Thyroid gland (tissue), 4 donors: ENCODE results near the gene API5. TPM values are rescaled to one million over a fixed set of nuclear protein-coding genes. Genes with fewer than 3 reads are reported as not detected.

Source experiments
- DNase-seq, 2 donors: peaks; one replicate each; pipeline ENCODE4 v3.0.0-alpha.2; 2019
- H3K27ac ChIP-seq, 3 donors: fragments of 200-600 bp; sonication (generic); 1 replicate in 2 of 3; 2 replicates in 1 of 3; pipeline ENCODE4 v1.5.1; 2016 to 2019; ENCODE audit warnings: mild to moderate bottlenecking in 1 of 3, moderate library complexity in 1 of 3
- H3K27me3 ChIP-seq: fragments of 200-600 bp; sonication (generic); one replicate; pipeline ENCODE4 v1.5.1; 2019
- H3K36me3 ChIP-seq, 2 donors: fragments of 200-600 bp; sonication (generic); one replicate each; pipeline ENCODE4 v1.5.1; 2016 to 2019
- H3K4me1 ChIP-seq, 2 donors: fragments of 200-600 bp; sonication (generic); one replicate each; pipeline ENCODE4 v1.5.1; 2017 to 2019
- H3K4me3 ChIP-seq, 3 donors: fragments of 200-600 bp; sonication (generic); replicated peaks in 1 of 3; 1 replicate in 2 of 3; 2 replicates in 1 of 3; pipeline ENCODE4 v1.5.1; 2016; ENCODE audit warnings: mild to moderate bottlenecking in 1 of 3
- H3K9me3 ChIP-seq: fragments of 200-600 bp; sonication (generic); one replicate; pipeline ENCODE4 v1.5.1; 2017
- CTCF ChIP-seq, 6 experiments: fragments of 200-600 bp in 3 of 6; fragments of 450-650 bp in 3 of 6; sonication (generic) in 3 of 6; IDR thresholded peaks; one replicate each; pipeline ENCODE4 v1.5.1; 2016 to 2019; ENCODE audit warnings: antibody characterized with exemption in 6 of 6, mild to moderate bottlenecking in 2 of 6, inconsistent platforms in 1 of 6, moderate library complexity in 1 of 6
- POLR2A ChIP-seq, 2 donors: fragments of 450-650 bp; IDR thresholded peaks; one replicate each; pipeline ENCODE4 v1.6.1; 2017; ENCODE audit warnings: antibody characterized with exemption in 2 of 2, mild to moderate bottlenecking in 2 of 2, moderate library complexity in 1 of 2
- WGBS, 2 donors: methylation state at CpG; one replicate each; pipeline ENCODE4 v1.1.5; 2017; 5-methylcytosine and 5-hydroxymethylcytosine counted together
- intact Hi-C: fragments of 100-400 bp; cut with DNase I; formaldehyde crosslinking; loops from one replicate; pipeline ENCODE4 v1.15.1; 2023
- total RNA-seq, 4 donors: library from RNA; depleted of rRNA; stranded (reverse); fragments of >200 nt; gene quantifications; one replicate each; pipeline ENCODE4 v1.2.3, GENCODE V29; 2016

The API5 gene
- total RNA-seq, 4 donors from 2014 or later = 83.2 to 257 (median 143) TPM

DNA sequence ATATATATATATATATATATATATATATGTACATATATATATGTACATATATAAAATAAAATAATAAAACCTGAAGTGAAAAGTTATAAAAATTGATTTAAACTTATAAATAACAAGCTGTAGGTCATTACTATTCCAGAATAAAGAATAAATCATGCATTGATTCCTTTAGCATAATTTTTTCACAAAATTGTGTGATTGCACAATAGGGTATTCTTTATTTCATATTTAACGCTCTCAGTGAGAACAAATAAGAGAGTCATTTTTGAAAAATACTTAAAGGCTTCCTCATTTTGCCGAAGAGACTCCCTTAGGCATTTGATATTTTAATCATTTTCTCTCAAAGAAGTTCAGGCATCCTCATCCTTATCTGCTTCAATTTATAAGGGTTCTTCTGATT is 41.3 kb upstream of the API5 start:
- H3K27me3 ChIP-seq = no peaks in the 10 kb centered on the region
- no peak overlapping the region for H3K4me3 ChIP-seq
- no peak overlapping the region for H3K27ac ChIP-seq
- no peaks in the 10 kb centered on the region for H3K36me3 ChIP-seq
- no peak for DNase-seq
- 93 to 94% methylated on average over 2 of the region's 2 CpGs for WGBS, 2 donors
- no peak for TF ChIP-seq CTCF (IDR thresholded peaks at IDR 0.05)
- TF ChIP-seq POLR2A (IDR thresholded peaks at IDR 0.05) = no peak
- no peaks in the 10 kb centered on the region for H3K9me3 ChIP-seq
- no peaks in the 10 kb centered on the region for H3K4me1 ChIP-seq
- intact Hi-C loops = no loop called here

DNA sequence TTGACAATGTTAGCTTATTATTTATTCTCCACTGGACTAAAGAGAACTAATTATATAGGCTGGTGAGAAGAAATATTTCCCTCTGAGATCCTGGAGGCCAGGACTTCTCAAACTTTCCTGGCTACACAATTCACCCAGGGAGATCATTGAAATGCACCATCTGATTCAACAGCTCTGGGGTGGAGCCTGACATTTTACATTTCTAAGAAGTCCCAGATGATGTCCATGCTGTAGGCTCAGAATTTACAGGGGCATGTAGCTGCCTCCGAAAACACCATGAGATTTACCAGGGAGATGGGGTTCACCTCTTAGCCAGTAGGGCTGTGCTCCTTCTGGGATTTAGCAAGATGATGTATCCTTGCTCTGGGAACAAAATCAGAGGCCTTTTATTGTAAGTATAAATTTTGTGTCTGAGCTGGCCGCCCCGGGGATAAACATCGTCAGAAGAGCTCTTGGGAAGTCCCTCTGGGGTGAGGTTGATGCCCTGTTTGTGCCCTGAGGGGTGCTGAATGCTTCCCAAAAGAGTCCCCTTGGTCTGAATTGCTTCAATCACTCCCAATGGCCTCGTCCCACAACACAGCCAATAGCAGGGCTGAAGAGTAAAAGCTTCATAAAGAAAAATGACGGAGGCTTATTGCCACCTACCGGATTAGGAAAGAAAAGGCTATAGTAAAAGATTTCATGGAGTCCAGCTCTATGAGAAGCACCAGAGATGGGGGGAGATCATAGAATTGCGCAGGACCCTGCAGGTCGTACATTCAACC is 33.4 kb upstream of the API5 start:
- no peaks in the 10 kb centered on the region for H3K9me3 ChIP-seq
- 38 to 46% methylated on average over 9 of the region's 9 CpGs for WGBS, 2 donors
- H3K4me1 ChIP-seq = no peaks in the 10 kb centered on the region
- H3K36me3 ChIP-seq = no peaks in the 10 kb centered on the region
- DNase-seq = no peak
- no peak overlapping the region for H3K4me3 ChIP-seq
- H3K27ac ChIP-seq = no peak overlapping the region
- H3K27me3 ChIP-seq = no peaks in the 10 kb centered on the region
- TF ChIP-seq CTCF (IDR thresholded peaks at IDR 0.05) (no peak), POLR2A (IDR thresholded peaks at IDR 0.05) (no peak)
- intact Hi-C loops = no loop called here

DNA sequence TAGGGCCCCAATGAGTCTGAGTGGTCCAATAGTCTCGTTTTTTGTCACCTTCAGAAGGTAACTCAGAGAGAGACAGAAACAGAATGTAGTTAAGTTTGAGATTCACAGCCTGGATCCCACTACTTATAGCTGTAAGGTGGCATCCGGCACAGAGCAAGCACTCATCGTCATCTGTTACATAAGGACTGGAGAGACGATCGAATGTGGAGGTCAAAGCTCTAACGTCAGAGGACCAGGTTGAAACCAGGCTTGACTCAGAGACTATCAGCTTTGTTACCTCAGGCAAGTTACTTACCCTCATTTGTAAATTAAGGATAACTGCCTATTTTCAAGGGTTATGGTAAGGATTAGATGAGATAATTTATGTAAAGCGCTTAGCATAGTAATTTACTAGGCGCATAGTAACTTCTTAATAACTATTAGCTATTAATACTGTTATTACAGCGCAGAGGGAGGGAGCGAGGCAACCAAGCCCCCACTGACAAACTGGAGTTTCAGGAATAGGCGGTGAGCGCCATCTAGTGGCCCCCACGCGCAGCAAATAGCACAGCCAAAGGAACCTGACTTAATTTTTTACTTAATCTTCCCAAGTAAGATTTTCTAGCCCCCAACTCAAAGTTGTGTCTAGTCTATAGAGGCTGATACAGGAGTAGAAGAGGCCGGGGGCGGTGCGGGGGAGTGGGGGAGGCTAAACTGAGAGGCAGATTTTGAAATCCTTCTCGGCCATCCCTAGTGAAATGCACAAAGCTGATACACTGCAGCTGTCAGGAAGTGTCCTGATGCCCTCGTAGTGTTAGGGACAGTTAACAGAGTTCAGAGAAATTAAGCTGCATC is 29.0 kb upstream of the API5 start:
- peak; percentile 34 to 84 (median 58) for TF ChIP-seq CTCF (IDR thresholded peaks at IDR 0.05)
- no peak for TF ChIP-seq POLR2A (IDR thresholded peaks at IDR 0.05)
- 15 to 20% methylated on average over 19 of the region's 19 CpGs for WGBS, 2 donors
- intact Hi-C loops = no loop called here
- peak; percentile 12 to 35 for DNase-seq
- H3K4me1 ChIP-seq = no peaks in the 10 kb centered on the region
- H3K27me3 ChIP-seq = no peaks in the 10 kb centered on the region
- H3K36me3 ChIP-seq = no peaks in the 10 kb centered on the region
- H3K9me3 ChIP-seq = no peaks in the 10 kb centered on the region
- no peak overlapping the region for H3K4me3 ChIP-seq
- no peak overlapping the region for H3K27ac ChIP-seq

DNA sequence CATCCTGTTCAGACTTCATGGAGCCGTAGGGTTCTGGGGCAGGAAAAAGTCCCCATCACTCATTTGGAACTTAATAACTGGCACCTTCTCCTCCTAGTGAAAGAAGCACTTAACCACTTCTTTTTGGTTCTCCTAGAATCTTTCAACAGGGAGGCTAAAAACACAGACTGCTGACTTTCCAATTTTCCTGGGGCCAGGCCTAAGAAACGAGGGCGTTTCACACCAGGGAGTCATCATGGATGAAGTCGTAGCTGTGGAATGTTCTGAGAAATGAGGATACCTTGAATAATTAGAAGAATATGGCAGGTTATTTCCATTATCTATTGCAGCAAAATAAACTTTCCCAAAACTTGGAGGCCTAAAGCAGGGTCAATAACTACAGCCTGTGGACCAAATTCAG is 26.0 kb upstream of the API5 start:
- intact Hi-C loops = no loop called here
- H3K36me3 ChIP-seq = no peaks in the 10 kb centered on the region
- no peak for DNase-seq

More for the DNA sequence above, 26.0 kb upstream of the API5 start:
- WGBS, 2 donors = 34 to 45% methylated on average over 4 of the region's 4 CpGs
- no peak overlapping the region for H3K27ac ChIP-seq
- H3K9me3 ChIP-seq = no peaks in the 10 kb centered on the region
- H3K4me3 ChIP-seq = no peak overlapping the region
- no peaks in the 10 kb centered on the region for H3K27me3 ChIP-seq
- no peaks in the 10 kb centered on the region for H3K4me1 ChIP-seq
- no peak for TF ChIP-seq CTCF (IDR thresholded peaks at IDR 0.05)
- no peak for TF ChIP-seq POLR2A (IDR thresholded peaks at IDR 0.05)
